GM06990 (cell line): ENCODE data around the gene WDR82.
"Not testable (repeated sequence)": the region's sequence is repeated elsewhere in the genome, so short reads cannot be mapped to it uniquely, and the experiment has no call there.

Experiments used
- DNase-seq: peaks from one replicate; pipeline ENCODE4 v3.0.0-alpha.2; 2011; ENCODE audit not compliant: insufficient read length; ENCODE audit errors: extremely low read depth
- H3K27me3 ChIP-seq: replicated peaks from 2 replicates; pipeline ENCODE4 v1.6.0; 2011; ENCODE audit warnings: low read length; ENCODE audit not compliant: control insufficient read depth, insufficient read depth
- H3K36me3 ChIP-seq: 2 replicates; pipeline ENCODE4 v1.5.1; 2011; ENCODE audit warnings: low read length; ENCODE audit not compliant: control insufficient read depth, insufficient read depth
- H3K4me3 ChIP-seq: replicated peaks from 2 replicates; pipeline ENCODE4 v1.5.1; 2011; ENCODE audit warnings: low read depth, mild to moderate bottlenecking, control low read depth, low read length
- TF ChIP-seq, protein P1 (sequence below): IDR thresholded peaks from 2 replicates; pipeline ENCODE4 v1.5.1; 2011; ENCODE audit warnings: low read length, control low read depth, mild to moderate bottlenecking, inconsistent platforms; ENCODE audit not compliant: insufficient read depth, poor library complexity, severe bottlenecking

The WDR82 gene

DNA sequence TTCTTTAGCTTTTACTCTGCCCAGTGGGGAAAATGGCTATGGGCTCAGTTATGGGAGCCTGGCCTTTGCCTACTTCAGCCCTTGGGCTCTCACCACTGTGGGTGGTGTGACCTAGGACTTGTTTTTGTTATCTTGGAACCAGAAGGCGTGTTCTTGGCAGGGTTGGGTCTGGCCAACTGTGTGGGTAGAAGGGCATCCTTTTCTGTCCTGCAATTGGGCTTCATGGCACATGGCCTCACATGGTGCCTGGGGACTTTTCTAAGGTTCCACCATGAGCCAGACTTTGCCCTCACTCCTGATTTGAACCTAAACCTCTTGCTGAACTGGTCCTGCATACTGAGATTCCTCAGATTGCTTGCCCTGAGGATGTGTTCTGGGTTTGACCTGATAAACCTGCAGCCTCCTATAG lies 10.9 kb upstream of the WDR82 start:
- H3K36me3 ChIP-seq, result peaks cover 25% of the 10 kb centered on the region
- TF ChIP-seq, protein P1, sequence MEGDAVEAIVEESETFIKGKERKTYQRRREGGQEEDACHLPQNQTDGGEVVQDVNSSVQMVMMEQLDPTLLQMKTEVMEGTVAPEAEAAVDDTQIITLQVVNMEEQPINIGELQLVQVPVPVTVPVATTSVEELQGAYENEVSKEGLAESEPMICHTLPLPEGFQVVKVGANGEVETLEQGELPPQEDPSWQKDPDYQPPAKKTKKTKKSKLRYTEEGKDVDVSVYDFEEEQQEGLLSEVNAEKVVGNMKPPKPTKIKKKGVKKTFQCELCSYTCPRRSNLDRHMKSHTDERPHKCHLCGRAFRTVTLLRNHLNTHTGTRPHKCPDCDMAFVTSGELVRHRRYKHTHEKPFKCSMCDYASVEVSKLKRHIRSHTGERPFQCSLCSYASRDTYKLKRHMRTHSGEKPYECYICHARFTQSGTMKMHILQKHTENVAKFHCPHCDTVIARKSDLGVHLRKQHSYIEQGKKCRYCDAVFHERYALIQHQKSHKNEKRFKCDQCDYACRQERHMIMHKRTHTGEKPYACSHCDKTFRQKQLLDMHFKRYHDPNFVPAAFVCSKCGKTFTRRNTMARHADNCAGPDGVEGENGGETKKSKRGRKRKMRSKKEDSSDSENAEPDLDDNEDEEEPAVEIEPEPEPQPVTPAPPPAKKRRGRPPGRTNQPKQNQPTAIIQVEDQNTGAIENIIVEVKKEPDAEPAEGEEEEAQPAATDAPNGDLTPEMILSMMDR, result no peak
- no peak for DNase-seq
- H3K27me3 ChIP-seq, result no peaks in the 10 kb centered on the region
- H3K4me3 ChIP-seq, result no peak overlapping the region

DNA sequence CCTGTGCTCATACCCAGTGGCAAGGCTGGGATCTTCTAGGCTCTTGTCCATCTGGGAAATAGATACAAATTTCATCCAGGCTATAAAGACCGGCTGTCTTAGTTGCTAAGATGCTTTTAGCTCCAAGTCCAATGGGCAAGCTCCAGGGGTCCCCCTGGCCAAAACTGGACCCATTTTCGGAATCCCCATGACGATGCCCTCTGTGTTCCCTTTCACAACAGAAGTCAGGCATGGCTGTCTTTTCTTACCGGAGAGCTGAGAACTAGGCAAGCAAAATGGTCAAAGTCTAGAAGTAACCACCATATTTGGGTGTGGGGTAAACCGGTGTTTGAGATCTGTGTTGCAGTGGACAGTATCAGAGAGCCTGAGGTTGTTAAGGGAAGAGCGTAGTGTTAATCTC lies 10.2 kb upstream of the WDR82 start:
- peak overlapping the region; percentile 78 for H3K4me3 ChIP-seq
- H3K36me3 ChIP-seq, result peaks cover 24% of the 10 kb centered on the region
- DNase-seq, result no peak
- no peaks in the 10 kb centered on the region for H3K27me3 ChIP-seq
- TF ChIP-seq, protein P1, result no peak

DNA sequence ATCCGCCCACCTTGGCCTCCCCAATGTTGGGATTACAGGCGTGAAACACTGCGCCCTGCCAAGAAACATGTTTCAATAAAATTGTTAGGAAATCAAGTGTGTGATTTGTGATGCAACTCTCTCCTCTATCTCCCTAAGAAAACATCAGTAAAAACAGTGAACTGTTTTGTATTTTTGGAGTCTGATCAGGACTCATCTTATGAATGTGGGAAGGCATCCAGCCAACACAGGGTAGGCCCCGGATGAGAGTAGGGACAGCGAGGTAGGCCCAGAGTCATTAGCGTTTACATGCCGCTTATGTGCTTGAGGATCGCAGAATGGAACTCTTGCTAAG lies 8.3 kb upstream of the WDR82 start:
- peak overlapping the region; percentile 78 for H3K4me3 ChIP-seq
- no peak for DNase-seq

DNA sequence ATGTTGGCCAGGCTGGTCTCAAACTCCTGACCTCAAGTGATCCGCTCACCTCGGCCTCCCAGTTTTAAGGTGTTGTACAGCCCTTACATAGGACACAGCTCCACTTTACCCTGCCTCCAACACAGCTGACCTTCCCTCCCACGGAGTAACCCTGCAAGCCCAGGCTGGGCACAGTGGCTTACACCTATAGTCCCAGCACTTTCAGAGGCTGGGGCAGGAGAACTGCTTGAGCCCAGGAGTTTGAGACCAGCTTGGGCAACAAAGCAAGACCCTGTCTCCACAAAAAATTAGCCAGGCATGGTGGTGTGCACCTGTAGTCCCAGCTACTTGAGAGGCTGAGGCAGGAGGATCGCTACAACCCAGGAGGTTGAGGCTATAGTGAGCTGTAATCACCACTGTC lies 5.6 kb upstream of the WDR82 start:
- not testable (repeated sequence) for DNase-seq

More for the DNA sequence above, 8.3 kb upstream of the WDR82 start:
- no peaks in the 10 kb centered on the region for H3K27me3 ChIP-seq
- H3K36me3 ChIP-seq, result peaks cover 11% of the 10 kb centered on the region
- TF ChIP-seq, protein P1, result no peak

DNA sequence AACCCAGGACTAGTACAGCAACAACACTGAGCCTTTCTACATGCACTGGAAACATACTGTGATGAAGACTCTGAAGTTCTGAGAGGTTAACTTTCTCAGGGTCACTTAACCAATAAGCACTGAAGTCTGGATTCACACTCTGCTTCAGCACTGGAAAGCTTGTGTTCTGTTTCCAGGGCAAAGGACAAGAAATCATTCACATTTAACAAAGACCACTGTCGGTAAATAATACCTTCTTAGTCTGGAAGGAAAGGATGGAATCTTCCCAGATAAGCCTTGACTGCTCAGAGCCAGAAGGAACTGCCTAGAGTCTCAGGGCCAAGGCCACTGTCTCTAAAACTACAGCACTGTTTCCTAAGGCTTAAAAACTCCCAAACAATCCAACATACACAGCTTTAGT lies 4.9 kb upstream of the WDR82 start:
- Histone ChIP-seq H3K4me3 (no peak overlapping the region), H3K27me3 (no peaks in the 10 kb centered on the region), H3K36me3 (peaks cover 2% of the 10 kb centered on the region)
- no peak for DNase-seq
- TF ChIP-seq, protein P1, result no peak

More for the DNA sequence above, 5.6 kb upstream of the WDR82 start:
- H3K27me3 ChIP-seq, H3K36me3 ChIP-seq, H3K4me3 ChIP-seq: not testable (repeated sequence)

DNA sequence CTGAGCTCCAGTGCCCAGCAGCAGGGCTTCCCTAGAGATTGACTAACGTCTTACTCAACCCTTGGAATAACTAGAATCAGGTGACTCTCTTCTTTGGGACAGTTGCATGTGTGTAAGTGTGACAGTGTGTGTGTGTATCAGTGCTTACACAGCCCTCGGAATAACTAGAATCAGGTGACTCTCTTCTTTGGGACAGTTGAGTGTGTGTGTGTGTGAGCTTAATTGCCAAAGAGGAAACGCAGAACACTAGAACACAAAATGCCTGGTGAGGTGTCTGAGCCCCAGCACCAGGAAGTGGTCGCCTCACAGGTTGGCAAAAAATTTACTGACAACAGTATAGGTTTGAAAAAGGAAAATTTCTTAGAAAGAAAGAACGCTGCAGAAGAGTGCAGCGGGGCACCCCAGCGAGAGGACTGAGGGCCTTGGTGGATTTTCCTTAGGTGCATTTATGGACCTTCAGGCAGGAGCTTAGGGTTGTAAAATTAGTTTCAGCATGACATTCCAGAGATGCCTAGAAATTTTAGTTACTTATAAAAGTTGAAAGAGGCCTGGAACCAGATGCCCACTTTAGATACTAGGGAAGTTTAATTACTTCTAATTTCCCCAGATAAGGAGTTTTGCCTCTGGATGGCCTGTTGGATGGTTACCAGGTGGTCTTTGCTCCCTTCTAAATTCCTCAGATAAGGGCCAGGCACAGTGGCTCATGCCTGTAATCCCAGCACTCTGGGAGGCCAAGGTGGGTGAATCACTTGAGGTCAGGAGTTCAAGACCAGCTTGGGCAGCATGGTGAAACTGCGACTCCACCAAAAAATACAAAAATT lies 3.7 kb upstream of the WDR82 start:
- DNase-seq, result no peak
- TF ChIP-seq, protein P1, result no peak
- Histone ChIP-seq H3K27me3 (no peaks in the 10 kb centered on the region), H3K4me3 (no peak overlapping the region), H3K36me3 (peaks cover 2% of the 10 kb centered on the region)
